Mucosa of gallbladder (tissue), 1 donor: Measurements from ENCODE around the gene SMARCA1. TPM values are rescaled to one million over a fixed set of nuclear protein-coding genes. Genes with fewer than 3 reads are reported as not detected.
"Not testable (repeated sequence)": the region's sequence is repeated elsewhere in the genome, so short reads cannot be mapped to it uniquely, and the experiment has no call there.

Experiments used
- DNase-seq: peaks from one replicate; pipeline ENCODE4 v3.0.0-alpha.2; 2020; ENCODE audit warnings: low spot score
- total RNA-seq: library from RNA; stranded (reverse); gene quantifications from one replicate; pipeline ENCODE4 v1.2.1, GENCODE V29; 2021
- donor health status: DM: no; HTN: no; CAD: no.

SMARCA1 gene
- total RNA-seq = 28.8 TPM

GRCh38 chrX:129523079-129523911 lies at the start of gene SMARCA1:
TSS of gene SMARCA1 (minus strand) at chrX:129523490. CDS start at chrX:129523370, 120 bp downstream.
- DNase-seq = peak; percentile 17

DNA sequence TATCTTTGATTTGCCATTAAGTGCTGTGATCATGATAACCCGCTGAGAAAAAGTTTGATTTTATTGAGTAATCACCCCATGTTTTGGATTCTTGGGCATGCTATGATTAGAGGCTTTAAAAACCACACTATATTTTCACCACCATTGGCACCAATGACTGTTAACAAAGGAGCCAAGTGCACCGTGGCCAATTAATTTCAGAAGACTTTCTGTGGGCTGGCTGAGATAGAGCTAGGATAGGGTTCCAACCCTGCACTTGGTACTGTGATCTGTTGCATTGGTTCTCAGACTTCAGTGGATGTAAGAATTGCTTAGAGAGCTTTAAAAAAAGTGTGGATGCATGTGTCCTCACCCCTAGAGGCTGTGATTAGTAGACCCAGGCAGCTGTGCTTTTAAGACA lies 49.1 kb upstream of the SMARCA1 start:
- no peak for DNase-seq

DNA sequence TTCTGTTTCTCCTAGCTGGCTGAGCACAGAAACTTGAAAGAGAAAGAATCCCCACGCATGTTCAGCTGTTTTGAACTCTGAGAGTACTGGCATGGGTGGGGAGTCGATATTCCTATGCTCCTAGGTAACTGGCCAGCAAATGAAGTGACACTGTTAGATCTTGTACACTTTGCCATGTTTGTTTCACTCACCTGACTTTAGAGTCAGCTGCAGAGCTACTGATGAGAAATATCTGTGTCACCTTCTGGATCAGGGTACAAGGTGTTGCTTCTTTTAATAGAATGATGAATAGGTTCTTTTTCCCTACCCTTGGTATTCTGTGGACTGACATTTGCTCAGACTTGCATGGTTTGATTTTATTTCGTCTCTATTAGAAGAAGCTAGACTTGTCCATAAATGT lies 45.1 kb upstream of the SMARCA1 start:
- DNase-seq = no peak

GRCh38 chrX:129566073-129566472 lies 42.8 kb upstream of the SMARCA1 start:
- DNase-seq = no peak

DNA sequence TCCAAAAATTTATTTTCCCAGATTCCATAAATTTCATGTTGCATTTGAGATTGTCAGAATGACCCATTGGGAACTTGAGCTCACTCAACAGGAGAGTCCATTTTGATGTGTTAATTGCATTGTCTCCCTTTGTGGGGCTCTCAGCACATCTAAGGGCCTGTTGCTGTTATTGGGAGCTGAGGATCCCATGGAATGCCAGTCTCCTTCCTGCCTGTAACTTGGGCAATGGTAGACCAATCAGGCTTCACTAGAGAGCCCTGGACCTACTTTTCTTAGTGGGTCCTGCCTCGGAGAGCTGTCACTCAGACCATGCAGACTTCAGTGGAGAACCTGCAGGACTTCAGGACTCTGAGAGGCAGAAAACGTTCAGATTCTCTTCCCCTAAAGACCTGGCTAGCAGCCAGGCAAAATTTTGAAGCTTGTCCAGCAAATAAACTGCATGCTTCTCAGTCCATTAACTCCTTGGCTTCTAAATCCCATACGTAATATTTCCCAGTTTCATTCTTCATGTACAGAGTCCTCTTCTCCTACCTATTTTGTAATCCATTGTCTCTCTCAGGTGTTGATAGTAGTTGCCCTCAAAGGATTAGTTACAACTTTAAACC lies 41.9 kb upstream of the SMARCA1 start:
- DNase-seq = no peak

DNA sequence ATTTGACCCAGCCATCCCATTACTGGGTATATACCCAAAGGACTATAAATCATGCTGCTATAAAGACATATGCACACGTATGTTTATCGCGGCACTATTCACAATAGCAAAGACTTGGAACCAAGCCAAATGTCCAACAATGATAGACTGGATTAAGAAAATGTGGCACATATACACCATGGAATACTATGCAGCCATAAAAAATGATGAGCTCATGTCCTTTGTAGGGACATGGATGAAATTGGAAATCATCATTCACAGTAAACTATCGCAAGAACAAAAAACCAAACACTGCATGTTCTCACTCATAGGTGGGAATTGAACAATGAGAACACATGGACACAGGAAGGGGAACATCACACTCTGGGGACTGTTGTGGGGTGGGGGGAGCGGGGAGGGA lies 41.1 kb upstream of the SMARCA1 start:
- DNase-seq = not testable (repeated sequence)

DNA sequence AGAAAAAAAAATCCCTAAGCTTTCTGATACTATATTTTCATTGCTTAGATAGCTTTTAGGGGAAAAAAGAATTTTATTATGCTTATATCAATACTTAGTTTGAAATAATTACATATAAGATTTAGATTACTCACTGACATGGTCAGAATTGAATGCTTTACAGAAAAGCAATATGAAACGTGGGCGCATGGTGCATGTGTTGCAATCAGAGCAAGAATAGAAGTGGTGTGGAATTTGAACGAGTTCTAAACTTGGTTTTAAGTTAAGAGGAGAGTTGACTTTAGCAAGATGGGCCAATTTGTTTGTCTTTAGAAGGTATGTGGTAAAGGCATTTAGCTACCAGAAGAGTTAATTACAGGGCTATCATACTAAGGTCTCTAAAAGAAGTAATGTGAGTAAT lies 38.2 kb upstream of the SMARCA1 start:
- no peak for DNase-seq

- no peak for DNase-seq
Measured at GRCh38 chrX:129559783-129560182, 36.5 kb upstream of the SMARCA1 start.

DNA sequence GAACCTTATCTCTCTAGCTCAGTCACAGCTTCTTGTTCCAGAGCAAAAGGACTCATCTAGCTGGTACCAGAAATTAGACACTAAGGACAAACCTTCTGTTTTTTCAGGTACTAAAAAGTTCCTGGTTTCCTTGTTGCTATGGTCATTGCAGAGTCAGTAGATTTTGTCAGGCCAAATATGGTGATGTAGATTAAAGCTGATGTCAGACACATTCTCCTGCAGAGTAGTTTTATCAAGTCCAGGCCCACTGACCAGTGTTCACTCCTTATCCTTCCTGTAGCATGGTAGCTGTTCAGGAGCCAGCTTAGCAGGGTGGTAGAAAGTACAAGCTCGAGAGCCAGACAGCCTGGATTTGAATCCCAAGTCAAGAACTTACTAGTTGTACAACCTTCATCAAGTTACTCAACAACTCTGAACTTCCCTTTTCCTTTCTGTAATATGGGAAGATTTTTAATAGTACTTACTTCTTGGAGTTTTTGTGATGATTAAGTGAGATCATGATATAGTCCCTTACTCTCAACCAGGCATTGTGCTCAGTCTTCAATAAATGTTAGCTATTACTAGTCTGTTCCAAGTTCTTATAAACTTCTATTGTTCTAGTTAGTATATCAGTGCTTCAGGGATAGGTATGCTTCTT lies 34.7 kb upstream of the SMARCA1 start:
- DNase-seq = no peak

GRCh38 chrX:129556806-129557315 lies 33.6 kb upstream of the SMARCA1 start:
- DNase-seq = no peak

- DNase-seq = not testable (repeated sequence)
Measured at GRCh38 chrX:129554816-129555215, 31.5 kb upstream of the SMARCA1 start.

GRCh38 chrX:129553619-129554288 lies 30.5 kb upstream of the SMARCA1 start:
- DNase-seq = no peak

DNA sequence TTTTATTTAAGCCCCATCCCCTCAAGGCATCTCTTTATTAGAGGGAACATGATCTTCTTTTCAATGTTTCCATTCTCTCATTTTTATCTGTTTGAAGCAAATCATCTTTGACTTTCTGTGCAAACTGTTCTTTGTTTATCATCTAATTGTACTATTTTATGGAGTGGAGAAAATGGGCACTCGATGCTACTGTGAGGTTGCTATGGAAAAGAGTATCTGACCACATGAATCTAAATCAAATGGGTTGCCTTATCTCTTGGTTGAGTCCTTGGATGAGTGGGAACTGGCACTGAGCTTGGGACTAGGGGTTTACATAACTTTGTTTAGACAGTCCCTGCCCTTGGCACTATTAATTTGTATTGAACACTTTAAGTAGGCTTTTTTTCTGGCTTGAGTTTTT lies 25.8 kb upstream of the SMARCA1 start:
- no peak for DNase-seq

- DNase-seq = no peak
Measured at GRCh38 chrX:129545408-129545807, 22.1 kb upstream of the SMARCA1 start.

DNA sequence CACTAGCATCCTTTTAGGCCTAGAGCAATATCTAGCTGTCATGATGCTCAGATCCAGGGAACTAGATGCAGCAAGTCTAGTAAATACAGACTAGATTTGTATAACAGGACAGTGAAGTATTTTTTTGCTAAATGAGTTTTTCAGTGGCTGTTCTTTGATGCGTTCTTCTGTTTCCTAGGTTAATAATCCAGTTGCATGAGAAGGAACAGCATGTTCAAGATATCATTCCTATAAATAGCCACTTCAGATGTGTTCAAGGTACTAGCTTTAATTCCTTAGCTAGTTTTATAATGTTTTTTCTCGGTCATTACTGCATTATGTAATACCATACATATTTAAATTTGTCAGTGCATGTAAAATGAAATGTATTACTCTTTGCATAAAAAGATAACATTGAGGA lies 21.5 kb upstream of the SMARCA1 start:
- DNase-seq = no peak

DNA sequence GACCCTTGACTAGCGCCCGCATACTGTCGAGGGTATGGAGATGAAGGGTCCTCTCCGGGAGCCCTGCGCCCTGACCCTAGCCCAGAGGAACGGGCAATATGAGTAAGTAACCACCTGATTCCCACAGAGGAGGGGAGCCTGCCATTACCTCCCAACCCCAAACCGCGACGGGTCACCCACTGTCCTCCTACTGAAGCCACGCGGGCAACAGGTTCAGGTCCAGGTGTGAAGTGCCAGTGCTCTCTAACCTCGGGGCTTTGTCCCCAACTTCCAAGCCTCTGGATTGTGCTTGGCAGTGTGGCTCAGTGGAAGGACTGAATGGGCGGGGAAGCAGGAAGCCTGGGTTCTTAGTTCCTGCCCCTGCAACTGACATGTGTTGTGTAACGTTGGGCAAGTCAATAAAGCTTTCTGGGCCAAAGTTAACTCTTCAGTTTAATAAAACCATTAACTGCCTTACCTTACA lies 17.5 kb upstream of the SMARCA1 start:
- DNase-seq = no peak

GRCh38 chrX:129540068-129540653 lies 16.9 kb upstream of the SMARCA1 start, which contains the start of gene OCRL:
TSS of gene OCRL (plus strand) at chrX:129540259. CDS start at chrX:129540440, 181 bp downstream.
- DNase-seq = peak; percentile 52

DNA sequence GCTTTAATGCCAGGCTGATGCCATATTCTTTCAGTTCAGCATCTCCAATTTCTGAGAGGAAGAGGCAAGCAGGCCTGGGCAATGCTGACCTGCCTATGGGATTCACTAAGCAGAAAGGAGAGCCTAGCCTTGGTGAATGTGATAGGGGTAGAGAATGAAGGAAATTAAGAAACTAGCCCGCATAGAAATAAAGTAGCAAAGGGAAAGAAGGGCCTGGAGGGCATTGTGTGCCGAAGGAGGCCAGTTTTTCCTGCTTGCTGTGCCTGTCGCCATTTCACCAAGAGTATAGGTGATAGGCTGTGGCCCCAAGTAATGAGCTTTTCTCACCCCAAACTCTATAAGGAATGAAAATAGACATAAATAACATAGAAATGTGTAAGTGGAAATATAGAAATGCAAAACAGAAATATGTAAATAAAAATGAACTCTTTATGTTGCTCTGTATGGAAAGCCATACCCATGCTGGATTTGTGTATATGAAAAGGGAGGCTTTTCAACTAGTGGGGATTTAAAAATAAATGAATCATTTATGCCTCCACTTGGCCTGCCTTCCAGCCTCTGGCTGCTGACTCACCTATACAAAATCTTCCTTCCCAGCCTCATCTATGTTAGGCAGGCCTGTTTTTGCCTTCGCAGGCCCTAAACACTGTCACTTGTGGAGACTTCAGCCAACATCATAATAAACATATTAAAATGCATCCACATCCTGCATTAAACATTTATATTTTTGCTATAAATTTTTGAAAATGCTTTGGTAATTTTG lies 11.7 kb upstream of the SMARCA1 start:
- DNase-seq = no peak

- DNase-seq = no peak
Measured at GRCh38 chrX:129531132-129531531, 7.8 kb upstream of the SMARCA1 start.

- no peak for DNase-seq
Measured at GRCh38 chrX:129530410-129530809, 7.1 kb upstream of the SMARCA1 start.
